ENCODE measurements around the gene TRPV4. TPM values are rescaled to one million over a fixed set of nuclear protein-coding genes. Genes with fewer than 3 reads are reported as not detected.

TRPV4 gene
- total and polyA plus RNA-seq, 2 donors from 2014 or later: 6.0 to 24.5 TPM

DNA sequence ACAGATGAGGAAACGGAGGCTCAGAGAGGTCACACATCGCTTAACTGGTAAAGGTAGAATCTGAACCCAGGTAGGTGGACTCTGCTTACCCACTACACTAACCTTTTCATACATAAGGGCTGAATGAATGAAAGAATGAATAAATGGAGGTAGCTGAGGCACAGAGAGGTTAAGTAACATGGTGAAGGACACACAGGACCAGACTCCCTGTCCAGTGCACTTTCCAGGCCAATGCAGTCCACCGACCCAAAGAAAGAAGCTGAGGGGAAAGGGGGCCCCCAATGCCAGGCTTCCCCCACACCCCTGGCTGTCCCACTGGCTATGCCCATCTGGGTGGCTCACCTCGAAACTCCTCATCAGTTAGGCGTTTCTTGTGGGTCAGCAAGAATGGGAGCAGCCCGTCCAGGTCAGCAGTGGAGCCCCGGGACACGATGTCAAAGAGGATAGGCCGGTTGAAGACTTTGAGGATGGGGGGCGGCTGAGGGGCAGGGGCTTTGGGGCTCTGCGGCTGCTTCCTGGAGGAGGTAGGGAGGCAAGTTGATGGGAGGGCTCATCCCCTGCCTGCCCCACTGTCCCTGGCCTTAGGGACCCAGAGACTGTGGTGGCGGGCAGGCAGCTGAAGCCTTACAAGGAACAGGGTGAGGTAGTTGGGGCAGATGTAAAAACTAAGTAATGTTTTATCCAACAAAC, 25.1 kb downstream of the TRPV4 start:
- Histone ChIP-seq H3K36me3 (ENCODE audit: control insufficient read depth in 2 of 3, insufficient read depth in 3 of 3, low read length in 3 of 3) (peaks cover 0 to 19% (median 17%) of the 10 kb centered on the region in 3 donors), H3K27ac (ENCODE audit: low read depth in 2 of 2, low read length in 2 of 2) (no peak overlapping the region), H3K4me3 (ENCODE audit: low read length in 3 of 3) (no peak overlapping the region), H3K4me1 (ENCODE audit: control insufficient read depth in 2 of 3, insufficient read depth in 2 of 3, low read depth in 1 of 3, low read length in 3 of 3) (no peaks in the 10 kb centered on the region), H3K9me3 (ENCODE audit: control insufficient read depth in 2 of 3, insufficient read depth in 1 of 3, low read length in 3 of 3) (no peaks in the 10 kb centered on the region), H3K27me3 (ENCODE audit: control insufficient read depth, insufficient read depth, low read length) (no peaks in the 10 kb centered on the region), H3K9ac (ENCODE audit: low read length in 3 of 3) (no peak overlapping the region)
- DNase-seq: no peak
- intact Hi-C loops (cut with DNase I): loop anchor here (5.0 kb wide), 1 partner anchor 34 kb away; no protein-coding TSS in a partner anchor
- TF ChIP-seq, protein P1, sequence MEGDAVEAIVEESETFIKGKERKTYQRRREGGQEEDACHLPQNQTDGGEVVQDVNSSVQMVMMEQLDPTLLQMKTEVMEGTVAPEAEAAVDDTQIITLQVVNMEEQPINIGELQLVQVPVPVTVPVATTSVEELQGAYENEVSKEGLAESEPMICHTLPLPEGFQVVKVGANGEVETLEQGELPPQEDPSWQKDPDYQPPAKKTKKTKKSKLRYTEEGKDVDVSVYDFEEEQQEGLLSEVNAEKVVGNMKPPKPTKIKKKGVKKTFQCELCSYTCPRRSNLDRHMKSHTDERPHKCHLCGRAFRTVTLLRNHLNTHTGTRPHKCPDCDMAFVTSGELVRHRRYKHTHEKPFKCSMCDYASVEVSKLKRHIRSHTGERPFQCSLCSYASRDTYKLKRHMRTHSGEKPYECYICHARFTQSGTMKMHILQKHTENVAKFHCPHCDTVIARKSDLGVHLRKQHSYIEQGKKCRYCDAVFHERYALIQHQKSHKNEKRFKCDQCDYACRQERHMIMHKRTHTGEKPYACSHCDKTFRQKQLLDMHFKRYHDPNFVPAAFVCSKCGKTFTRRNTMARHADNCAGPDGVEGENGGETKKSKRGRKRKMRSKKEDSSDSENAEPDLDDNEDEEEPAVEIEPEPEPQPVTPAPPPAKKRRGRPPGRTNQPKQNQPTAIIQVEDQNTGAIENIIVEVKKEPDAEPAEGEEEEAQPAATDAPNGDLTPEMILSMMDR (IDR thresholded peaks at IDR 0.05; ENCODE audit: borderline replicate concordance, extremely low read depth, insufficient read depth): no peak
- no peak for FAIRE-seq

DNA sequence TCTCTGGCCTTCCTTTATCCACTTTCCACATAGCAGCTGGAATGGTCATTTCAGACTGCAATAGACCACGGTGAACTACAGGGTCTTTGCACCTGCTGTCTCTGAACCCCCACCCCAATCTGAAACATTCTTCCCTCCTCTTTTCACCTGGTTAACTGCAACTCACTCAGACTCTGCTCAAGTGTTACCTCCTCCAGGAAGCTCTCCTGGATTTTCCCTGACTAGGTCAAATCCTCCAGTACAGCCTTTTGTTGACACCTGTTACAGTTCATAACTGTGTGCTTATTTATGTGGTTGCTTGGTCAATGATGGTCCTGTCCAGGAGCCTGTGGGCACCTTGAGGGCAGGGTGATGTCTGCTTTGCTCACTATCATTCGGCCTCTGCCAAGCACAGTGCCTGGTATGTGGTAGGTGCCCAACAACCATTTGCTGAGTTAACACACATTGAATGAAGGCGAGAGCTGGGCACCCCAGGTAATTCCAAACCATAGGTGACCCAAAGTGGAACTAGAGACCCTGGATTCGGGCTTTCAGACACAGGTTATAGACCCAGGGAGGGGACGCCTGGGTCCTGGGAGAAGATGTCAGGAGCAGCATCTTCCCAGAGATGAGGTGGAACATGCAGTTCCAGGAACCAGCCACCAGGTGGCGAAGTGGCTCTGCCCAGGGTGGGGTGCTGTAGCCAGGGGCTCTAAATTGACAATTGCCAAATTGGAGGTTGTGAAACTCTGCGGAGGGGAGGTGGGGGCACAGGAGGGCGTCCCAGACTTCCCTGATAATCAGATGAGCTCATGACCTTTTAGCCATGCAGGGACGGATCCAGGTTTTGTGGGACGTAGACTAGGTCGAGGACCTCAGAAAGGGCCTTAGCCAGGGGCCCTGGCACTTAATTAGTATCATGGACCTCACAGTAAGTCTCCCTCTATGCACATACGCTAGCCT, 28.1 kb downstream of the TRPV4 start:
- Histone ChIP-seq H3K27ac (ENCODE audit: low read depth in 2 of 2, low read length in 2 of 2) (no peak overlapping the region), H3K4me3 (ENCODE audit: low read length in 3 of 3) (no peak overlapping the region), H3K9ac (ENCODE audit: low read length in 3 of 3) (no peak overlapping the region), H3K27me3 (ENCODE audit: control insufficient read depth, insufficient read depth, low read length) (no peaks in the 10 kb centered on the region), H3K9me3 (ENCODE audit: control insufficient read depth in 2 of 3, insufficient read depth in 1 of 3, low read length in 3 of 3) (no peaks in the 10 kb centered on the region), H3K4me1 (ENCODE audit: control insufficient read depth in 2 of 3, insufficient read depth in 2 of 3, low read depth in 1 of 3, low read length in 3 of 3) (no peaks in the 10 kb centered on the region), H3K36me3 (ENCODE audit: control insufficient read depth in 2 of 3, insufficient read depth in 3 of 3, low read length in 3 of 3) (peaks cover 0 to 29% (median 20%) of the 10 kb centered on the region in 3 donors)
- TF ChIP-seq, protein P1 (IDR thresholded peaks at IDR 0.05; ENCODE audit: borderline replicate concordance, extremely low read depth, insufficient read depth): peak; percentile 93
- FAIRE-seq: no peak
- peak; percentile 57 to 80 (median 60) for DNase-seq
- intact Hi-C loops (cut with DNase I): loop anchor here (5.0 kb wide), 1 partner anchor 37 kb away; no protein-coding TSS in a partner anchor

DNA sequence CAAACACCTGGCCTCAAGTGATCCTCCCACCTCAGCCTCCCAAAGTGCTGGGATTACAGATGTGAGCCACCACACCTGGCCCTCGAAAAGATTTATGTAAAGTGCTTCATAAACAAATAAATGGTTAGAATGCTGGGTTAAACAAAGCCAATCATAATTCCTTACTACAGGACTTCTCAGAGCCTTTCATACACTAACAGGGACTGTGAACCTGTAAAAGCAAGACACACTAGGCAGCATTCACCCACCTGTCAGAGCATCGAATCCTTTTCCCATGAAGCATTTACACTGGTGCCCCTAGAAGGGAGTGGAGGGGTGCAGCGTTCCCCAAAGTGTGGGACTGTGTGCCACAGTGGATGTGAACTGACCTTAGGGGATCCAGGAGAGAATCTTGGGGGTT, 29.5 kb downstream of the TRPV4 start:
- Histone ChIP-seq H3K27ac (ENCODE audit: low read depth in 2 of 2, low read length in 2 of 2) (no peak overlapping the region), H3K4me1 (ENCODE audit: control insufficient read depth in 2 of 3, insufficient read depth in 2 of 3, low read depth in 1 of 3, low read length in 3 of 3) (no peaks in the 10 kb centered on the region), H3K9ac (ENCODE audit: low read length in 3 of 3) (no peak overlapping the region), H3K9me3 (ENCODE audit: control insufficient read depth in 2 of 3, insufficient read depth in 1 of 3, low read length in 3 of 3) (no peaks in the 10 kb centered on the region), H3K27me3 (ENCODE audit: control insufficient read depth, insufficient read depth, low read length) (no peaks in the 10 kb centered on the region), H3K36me3 (ENCODE audit: control insufficient read depth in 2 of 3, insufficient read depth in 3 of 3, low read length in 3 of 3) (peaks cover 0 to 31% (median 21%) of the 10 kb centered on the region in 3 donors), H3K4me3 (ENCODE audit: low read length in 3 of 3) (no peak overlapping the region)
- intact Hi-C loops (cut with DNase I): no loop called here
- DNase-seq: no peak
- TF ChIP-seq, protein P1 (IDR thresholded peaks at IDR 0.05; ENCODE audit: borderline replicate concordance, extremely low read depth, insufficient read depth): no peak
- no peak for FAIRE-seq

Data from kidney (tissue), 14 donors.